Large intestine (tissue), 12 donors: ENCODE data around the gene TSR2. TPM values are rescaled to one million over a fixed set of nuclear protein-coding genes. Genes with fewer than 3 reads are reported as not detected.
A peak's percentile ranks its signal among the peaks of the same experiment; 100 is the strongest.

Experiments used
- DNase-seq, 2 donors: peaks; one replicate each; pipeline versions ENCODE4 v3.0.0 to v3.0.0-alpha.2; 2013
- H3K27ac ChIP-seq: one replicate; pipeline ENCODE4 v1.5.1; 2013; ENCODE audit warnings: low read length
- H3K27me3 ChIP-seq: 2 replicates; pipeline ENCODE4 v1.6.1; 2013; ENCODE audit warnings: low read length; ENCODE audit not compliant: control insufficient read depth, insufficient read depth
- H3K36me3 ChIP-seq: 2 replicates; pipeline ENCODE4 v1.6.1; 2013; ENCODE audit warnings: low read length; ENCODE audit not compliant: control insufficient read depth, insufficient read depth
- H3K4me1 ChIP-seq: one replicate; pipeline ENCODE4 v1.6.1; 2013; ENCODE audit warnings: low read length; ENCODE audit not compliant: control insufficient read depth, insufficient read depth
- H3K4me3 ChIP-seq: one replicate; pipeline ENCODE4 v1.5.1; 2013; ENCODE audit warnings: low read length
- H3K9me3 ChIP-seq: one replicate; pipeline ENCODE4 v1.6.1; 2013; ENCODE audit warnings: mild to moderate bottlenecking, low read depth, low read length, moderate library complexity; ENCODE audit not compliant: control insufficient read depth
- WGBS: methylation state at CpG from one replicate; pipeline ENCODE4 v1.1.5; 2013; ENCODE audit warnings: low lambda C conversion rate; ENCODE audit not compliant: insufficient coverage; 5-methylcytosine and 5-hydroxymethylcytosine counted together
- long read RNA-seq, 11 donors: transcript quantifications; one replicate each; lab custom pipeline, GENCODE V29; 2026
- polyA plus RNA-seq: library from polyadenylated mRNA; unstranded; fragments of 120-200 nt; gene quantifications from one replicate; pipeline ENCODE4 v1.2.1, GENCODE V29; 2013

Gene TSR2, protein sequence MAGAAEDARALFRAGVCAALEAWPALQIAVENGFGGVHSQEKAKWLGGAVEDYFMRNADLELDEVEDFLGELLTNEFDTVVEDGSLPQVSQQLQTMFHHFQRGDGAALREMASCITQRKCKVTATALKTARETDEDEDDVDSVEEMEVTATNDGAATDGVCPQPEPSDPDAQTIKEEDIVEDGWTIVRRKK
- 44.1 TPM for polyA plus RNA-seq
- long read RNA-seq, donor 1, transcript TSR2-201 (5 exons, 1,534 nt) = major isoform, 14 of 47 reads
- long read RNA-seq, donor 1, partial matches to known transcripts = 33 of 47 reads
- long read RNA-seq, donor 1, other reads (novel, unspliced or antisense) = 0 of 47 reads
- long read RNA-seq, donor 2, transcript TSR2-201 (5 exons, 1,534 nt) = major isoform, 22 of 22 reads
- long read RNA-seq, donor 2, partial matches to known transcripts = 0 of 22 reads
- long read RNA-seq, donor 2, other reads (novel, unspliced or antisense) = 0 of 22 reads
- long read RNA-seq, donor 3, transcript TSR2-201 (5 exons, 1,534 nt) = major isoform, 35 of 41 reads
- long read RNA-seq, donor 3, partial matches to known transcripts = 6 of 41 reads
- long read RNA-seq, donor 3, other reads (novel, unspliced or antisense) = 0 of 41 reads
- long read RNA-seq, donor 4, partial matches to known transcripts = 0 of 1 reads
- long read RNA-seq, donor 4, other reads (novel, unspliced or antisense) = 0 of 1 reads
- long read RNA-seq, donor 5, transcript TSR2-201 (5 exons, 1,534 nt) = major isoform, 16 of 16 reads
- long read RNA-seq, donor 5, partial matches to known transcripts = 0 of 16 reads
- long read RNA-seq, donor 5, other reads (novel, unspliced or antisense) = 0 of 16 reads
- long read RNA-seq, donor 6, transcript TSR2-201 (5 exons, 1,534 nt) = major isoform, 6 of 49 reads
- long read RNA-seq, donor 6, partial matches to known transcripts = 43 of 49 reads
- long read RNA-seq, donor 6, other reads (novel, unspliced or antisense) = 0 of 49 reads
- long read RNA-seq, donor 7, transcript TSR2-201 (5 exons, 1,534 nt) = major isoform, 6 of 6 reads
- long read RNA-seq, donor 7, partial matches to known transcripts = 0 of 6 reads
- long read RNA-seq, donor 7, other reads (novel, unspliced or antisense) = 0 of 6 reads
- long read RNA-seq, donor 8, transcript TSR2-201 (5 exons, 1,534 nt) = major isoform, 17 of 27 reads
- long read RNA-seq, donor 8, partial matches to known transcripts = 10 of 27 reads
- long read RNA-seq, donor 8, other reads (novel, unspliced or antisense) = 0 of 27 reads
- long read RNA-seq, donor 9, transcript TSR2-201 (5 exons, 1,534 nt) = major isoform, 18 of 23 reads
- long read RNA-seq, donor 9, partial matches to known transcripts = 5 of 23 reads
- long read RNA-seq, donor 9, other reads (novel, unspliced or antisense) = 0 of 23 reads
- long read RNA-seq, donor 10, transcript TSR2-201 (5 exons, 1,534 nt) = major isoform, 20 of 20 reads
- long read RNA-seq, donor 10, partial matches to known transcripts = 0 of 20 reads
- long read RNA-seq, donor 10, other reads (novel, unspliced or antisense) = 0 of 20 reads
- long read RNA-seq, donor 11, transcript TSR2-201 (5 exons, 1,534 nt) = major isoform, 12 of 12 reads
- long read RNA-seq, donor 11, partial matches to known transcripts = 0 of 12 reads
- long read RNA-seq, donor 11, other reads (novel, unspliced or antisense) = 0 of 12 reads

DNA sequence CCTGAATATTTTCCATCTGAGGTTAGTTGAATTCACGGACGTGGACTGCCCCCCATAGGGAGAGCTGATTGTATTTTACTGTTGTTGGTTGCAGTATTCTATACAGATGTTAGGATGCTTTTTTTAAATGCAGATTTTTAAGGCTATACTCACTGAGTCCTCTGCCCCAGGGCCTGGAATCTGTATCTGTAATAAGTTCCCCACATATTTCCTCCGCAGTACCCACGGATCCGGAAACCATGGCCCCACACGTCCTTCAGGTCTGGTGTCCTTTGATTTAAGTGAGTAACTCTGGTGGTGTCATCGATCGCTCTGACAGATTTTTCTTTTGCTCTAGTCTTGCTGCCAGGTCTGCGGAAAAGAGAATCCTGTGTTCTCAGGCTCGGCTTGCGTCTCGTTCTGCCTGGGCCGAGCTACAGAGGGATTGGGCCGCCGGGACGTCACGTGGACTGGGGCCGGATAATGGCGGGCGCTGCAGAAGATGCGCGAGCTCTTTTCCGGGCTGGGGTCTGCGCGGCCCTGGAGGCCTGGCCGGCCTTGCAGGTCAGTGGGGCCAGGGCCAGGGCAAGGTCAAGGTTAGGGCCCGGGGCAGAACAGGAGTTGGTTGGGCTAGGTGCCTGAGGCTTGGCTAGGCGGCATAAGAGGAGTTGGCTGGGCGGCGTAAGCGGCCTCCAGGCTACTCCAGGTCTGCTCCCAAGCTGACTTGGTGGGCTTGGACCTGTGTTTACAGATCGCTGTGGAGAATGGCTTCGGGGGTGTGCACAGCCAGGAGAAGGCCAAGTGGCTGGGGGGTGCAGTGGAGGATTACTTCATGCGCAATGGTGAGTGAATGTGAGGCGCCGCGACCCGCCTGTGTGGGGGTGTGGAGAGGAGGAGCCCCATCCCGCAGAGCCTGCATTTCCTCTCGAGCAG is at the start of gene TSR2:
TSR2 (plus strand) TSS at position 445 of the 912 bp plus-strand sequence; CDS start at position 463, 18 bp downstream.
- H3K27me3 ChIP-seq = no peaks in the 10 kb centered on the region
- H3K36me3 ChIP-seq = peaks cover 11% of the 10 kb centered on the region
- peak within 1 kb of the TSS; percentile 61 for H3K4me3 ChIP-seq
- H3K9me3 ChIP-seq = no peaks in the 10 kb centered on the region
- H3K4me1 ChIP-seq = peaks cover 7% of the 10 kb centered on the region
- WGBS = no CpG with 5 or more reads among the region's 40 CpGs
- peak within 1 kb of the TSS; percentile 4 for H3K27ac ChIP-seq
- peak; percentile 68 to 84 for DNase-seq

GRCh38 chrX:54397113-54397512 is 43.1 kb upstream of the TSR2 start:
- Histone ChIP-seq H3K4me3 (no peak overlapping the region), H3K9me3 (no peaks in the 10 kb centered on the region), H3K27ac (no peak overlapping the region), H3K27me3 (no peaks in the 10 kb centered on the region), H3K36me3 (no peaks in the 10 kb centered on the region), H3K4me1 (no peaks in the 10 kb centered on the region)
- DNase-seq = no peak
- no CpG with 5 or more reads among the region's 1 CpG for WGBS

- H3K27me3 ChIP-seq = no peaks in the 10 kb centered on the region
- no peak overlapping the region for H3K27ac ChIP-seq
- WGBS = no CpG with 5 or more reads among the region's 2 CpGs
- H3K4me1 ChIP-seq = no peaks in the 10 kb centered on the region
- H3K36me3 ChIP-seq = no peaks in the 10 kb centered on the region
- H3K9me3 ChIP-seq = no peaks in the 10 kb centered on the region
- no peak overlapping the region for H3K4me3 ChIP-seq
- no peak for DNase-seq
Measured at GRCh38 chrX:54407266-54407665, 32.9 kb upstream of the TSR2 start.

- no peak overlapping the region for H3K4me3 ChIP-seq
- no peak overlapping the region for H3K27ac ChIP-seq
- DNase-seq = no peak
- H3K27me3 ChIP-seq = no peaks in the 10 kb centered on the region
- H3K4me1 ChIP-seq = no peaks in the 10 kb centered on the region
- no peaks in the 10 kb centered on the region for H3K36me3 ChIP-seq
- no peaks in the 10 kb centered on the region for H3K9me3 ChIP-seq
- no CpG with 5 or more reads among the region's 1 CpG for WGBS
Measured at GRCh38 chrX:54411732-54412131, 28.5 kb upstream of the TSR2 start.

GRCh38 chrX:54413753-54414152 is 26.5 kb upstream of the TSR2 start:
- Histone ChIP-seq H3K27me3 (no peaks in the 10 kb centered on the region), H3K9me3 (no peaks in the 10 kb centered on the region), H3K36me3 (no peaks in the 10 kb centered on the region), H3K4me3 (no peak overlapping the region), H3K4me1 (no peaks in the 10 kb centered on the region), H3K27ac (no peak overlapping the region)
- WGBS = no CpG with 5 or more reads among the region's 3 CpGs
- DNase-seq = no peak

GRCh38 chrX:54415534-54416350 is 24.5 kb upstream of the TSR2 start:
- Histone ChIP-seq H3K9me3 (no peaks in the 10 kb centered on the region), H3K4me1 (no peaks in the 10 kb centered on the region), H3K36me3 (no peaks in the 10 kb centered on the region), H3K27me3 (no peaks in the 10 kb centered on the region), H3K4me3 (no peak overlapping the region), H3K27ac (no peak overlapping the region)
- DNase-seq = peak in 1 of 2 donors; percentile 4
- no CpG with 5 or more reads among the region's 13 CpGs for WGBS

DNA sequence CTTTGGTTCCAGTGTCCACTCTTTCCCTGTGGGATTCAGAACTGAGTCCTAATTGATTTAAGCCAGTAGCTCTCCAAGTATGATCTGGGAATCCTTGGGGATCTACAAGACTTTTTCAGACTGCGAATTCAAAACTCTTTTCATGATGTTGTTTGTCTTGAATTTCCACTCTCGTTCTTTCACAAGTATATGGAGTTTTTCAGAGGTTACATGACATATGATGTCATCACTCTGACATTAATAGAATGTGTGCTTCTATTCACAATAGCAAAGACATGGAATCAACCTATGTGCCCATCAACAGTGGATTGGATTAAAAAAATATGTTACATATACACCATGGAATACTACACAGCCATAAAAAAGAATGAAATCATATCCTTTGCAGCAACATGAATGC is 23.2 kb upstream of the TSR2 start:
- Histone ChIP-seq H3K9me3 (no peaks in the 10 kb centered on the region), H3K36me3 (no peaks in the 10 kb centered on the region), H3K27me3 (no peaks in the 10 kb centered on the region), H3K27ac (no peak overlapping the region), H3K4me1 (no peaks in the 10 kb centered on the region), H3K4me3 (no peak overlapping the region)
- WGBS = no CpG with 5 or more reads among the region's 2 CpGs
- DNase-seq = no peak

DNA sequence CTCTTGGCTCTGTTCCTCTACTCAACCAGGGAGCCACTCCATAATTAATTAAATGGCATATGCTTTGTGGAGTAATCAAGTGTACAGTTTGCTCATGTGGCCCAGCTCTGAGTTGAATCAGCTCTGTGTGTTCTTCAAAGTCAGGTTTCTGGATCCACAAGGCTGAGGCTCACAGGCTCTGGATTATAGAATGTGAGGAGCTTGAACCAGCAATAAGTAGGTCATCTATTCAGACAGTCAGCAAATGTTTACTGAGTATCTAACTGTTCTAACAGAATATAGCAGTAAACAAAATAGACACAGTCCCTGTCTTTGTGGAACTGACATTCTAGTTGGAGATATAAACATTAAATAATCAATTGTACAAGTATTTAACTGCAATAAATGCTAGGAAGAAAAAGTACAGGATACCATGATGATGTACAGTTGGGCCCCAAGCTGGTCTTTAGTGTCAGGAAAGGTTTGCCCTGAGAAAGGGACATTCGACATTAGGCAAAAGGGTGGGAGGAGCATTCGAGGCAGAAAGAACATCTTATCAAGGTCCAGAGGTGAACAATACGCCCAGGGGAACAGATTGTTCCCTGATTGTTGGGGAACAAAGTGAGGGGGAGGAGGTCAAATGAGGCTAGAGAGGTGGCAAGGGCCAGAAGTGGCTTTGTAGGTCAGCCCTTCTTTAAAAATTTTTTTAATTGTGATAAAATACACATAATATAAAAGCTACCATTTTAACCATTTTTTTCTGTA is 20.5 kb upstream of the TSR2 start:
- Histone ChIP-seq H3K9me3 (no peaks in the 10 kb centered on the region), H3K27ac (no peak overlapping the region), H3K27me3 (no peaks in the 10 kb centered on the region), H3K4me1 (no peaks in the 10 kb centered on the region), H3K4me3 (no peak overlapping the region), H3K36me3 (no peaks in the 10 kb centered on the region)
- no CpG with 5 or more reads among the region's 3 CpGs for WGBS
- DNase-seq = no peak
